Muscle layer of duodenum (tissue), 2 donors: ENCODE data around the gene WNT7A.
"Not testable (repeated sequence)": the region's sequence is repeated elsewhere in the genome, so short reads cannot be mapped to it uniquely, and the experiment has no call there.

Experiments used
- H3K27ac ChIP-seq: one replicate; pipeline ENCODE4 v1.7.0; 2013; ENCODE audit warnings: mild to moderate bottlenecking, low read length
- H3K27me3 ChIP-seq: one replicate; pipeline ENCODE4 v1.7.0; 2013; ENCODE audit warnings: low read depth, mild to moderate bottlenecking, control low read depth, low read length
- H3K36me3 ChIP-seq, 2 donors: one replicate each; pipeline ENCODE4 v1.7.0; 2013; ENCODE audit warnings: low read length in 2 of 2, control low read depth in 1 of 2, mild to moderate bottlenecking in 1 of 2; ENCODE audit not compliant: insufficient read depth in 2 of 2, control insufficient read depth in 1 of 2
- H3K4me1 ChIP-seq, 2 donors: one replicate each; pipeline ENCODE4 v1.7.0; 2013; ENCODE audit warnings: low read length in 2 of 2, mild to moderate bottlenecking in 2 of 2, control low read depth in 1 of 2, moderate library complexity in 1 of 2; ENCODE audit not compliant: insufficient read depth in 2 of 2, control insufficient read depth in 1 of 2
- H3K4me3 ChIP-seq, 2 donors: one replicate each; pipeline ENCODE4 v1.7.0; 2013; ENCODE audit warnings: low read length in 2 of 2, low read depth in 1 of 2, mild to moderate bottlenecking in 1 of 2
- H3K9me3 ChIP-seq, 2 donors: one replicate each; pipeline ENCODE4 v1.7.0; 2013; ENCODE audit warnings: low read length in 2 of 2, control low read depth in 1 of 2, mild to moderate bottlenecking in 1 of 2; ENCODE audit not compliant: control insufficient read depth in 1 of 2
- donor health status: healthy.

The WNT7A gene

DNA sequence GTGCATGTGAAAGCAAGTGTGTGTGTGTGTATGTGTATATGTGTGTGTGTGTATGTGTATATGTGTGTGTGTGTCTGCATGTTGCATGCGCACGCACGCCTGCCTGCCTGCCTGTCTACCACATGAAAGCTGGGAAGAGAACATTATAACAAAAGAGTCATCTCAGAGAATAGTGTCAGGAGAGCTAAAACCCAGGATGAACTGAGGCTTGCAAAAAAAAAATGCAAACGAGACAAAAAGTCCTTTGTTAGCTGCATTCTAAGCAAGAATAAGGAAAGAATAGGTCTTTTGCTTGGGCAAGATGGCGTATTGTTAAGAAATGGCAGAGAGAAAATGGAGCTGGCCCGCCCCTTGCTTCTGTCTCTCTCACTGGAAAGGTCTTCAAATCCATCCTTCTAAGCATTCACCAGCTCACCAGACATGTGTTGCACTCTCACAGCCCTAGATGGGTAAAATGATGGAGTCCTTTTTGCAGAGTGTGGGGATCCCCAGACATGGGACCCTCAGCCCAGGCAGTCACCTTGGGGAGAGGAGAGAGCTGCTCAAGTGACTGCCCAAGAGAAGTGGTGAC, 16.4 kb downstream of the WNT7A start:
- Histone ChIP-seq H3K27me3 (no peaks in the 10 kb centered on the region), H3K27ac (no peak overlapping the region), H3K36me3 (no peaks in the 10 kb centered on the region), H3K4me3 (no peak overlapping the region), H3K4me1 (no peaks in the 10 kb centered on the region), H3K9me3 (no peaks in the 10 kb centered on the region)

DNA sequence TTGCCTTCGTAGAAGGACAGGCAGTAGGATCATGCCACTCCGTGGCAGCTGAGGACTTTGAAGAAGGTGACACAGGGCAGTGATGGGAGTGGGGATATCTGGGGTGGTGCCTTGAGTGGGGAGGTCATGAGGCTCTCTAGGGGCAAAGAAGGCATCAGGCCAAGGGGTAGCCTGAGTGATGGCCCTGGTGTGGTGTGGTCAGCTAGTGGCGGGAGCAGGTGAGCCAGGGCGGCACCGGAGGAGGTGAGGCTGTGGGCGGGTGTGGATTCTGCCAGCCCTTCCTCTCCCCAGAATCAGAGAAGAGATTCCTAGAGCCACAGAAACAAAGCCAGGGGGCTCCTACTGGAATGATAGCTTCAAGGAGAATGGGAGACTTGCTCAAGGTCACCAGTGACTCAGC, 18.4 kb downstream of the WNT7A start:
- no peaks in the 10 kb centered on the region for H3K9me3 ChIP-seq
- no peaks in the 10 kb centered on the region for H3K27me3 ChIP-seq
- no peak overlapping the region for H3K4me3 ChIP-seq
- no peak overlapping the region for H3K27ac ChIP-seq
- H3K36me3 ChIP-seq: no peaks in the 10 kb centered on the region
- H3K4me1 ChIP-seq: no peaks in the 10 kb centered on the region

DNA sequence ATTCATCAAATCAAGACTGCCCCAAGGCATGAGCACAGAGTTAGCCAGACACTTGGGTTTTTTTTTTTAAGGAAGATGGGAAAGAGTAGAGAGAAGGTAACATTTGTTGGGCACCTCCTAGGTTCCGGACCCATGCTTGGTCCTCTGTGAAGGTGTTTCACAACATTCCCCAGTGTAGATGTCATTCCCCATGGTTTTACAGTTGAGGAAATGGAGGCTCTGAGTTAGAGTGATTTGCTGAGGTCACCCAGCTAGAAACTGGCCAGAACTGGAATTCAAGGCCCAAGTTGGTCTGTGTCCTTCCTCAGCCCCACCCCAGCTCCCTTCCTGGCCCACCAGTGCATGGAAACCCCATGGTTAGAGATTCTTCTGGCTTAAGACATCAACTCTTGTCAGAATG, 19.9 kb downstream of the WNT7A start:
- no peaks in the 10 kb centered on the region for H3K9me3 ChIP-seq
- no peaks in the 10 kb centered on the region for H3K4me1 ChIP-seq
- no peak overlapping the region for H3K27ac ChIP-seq
- H3K27me3 ChIP-seq: no peaks in the 10 kb centered on the region
- no peak overlapping the region for H3K4me3 ChIP-seq
- H3K36me3 ChIP-seq: no peaks in the 10 kb centered on the region

DNA sequence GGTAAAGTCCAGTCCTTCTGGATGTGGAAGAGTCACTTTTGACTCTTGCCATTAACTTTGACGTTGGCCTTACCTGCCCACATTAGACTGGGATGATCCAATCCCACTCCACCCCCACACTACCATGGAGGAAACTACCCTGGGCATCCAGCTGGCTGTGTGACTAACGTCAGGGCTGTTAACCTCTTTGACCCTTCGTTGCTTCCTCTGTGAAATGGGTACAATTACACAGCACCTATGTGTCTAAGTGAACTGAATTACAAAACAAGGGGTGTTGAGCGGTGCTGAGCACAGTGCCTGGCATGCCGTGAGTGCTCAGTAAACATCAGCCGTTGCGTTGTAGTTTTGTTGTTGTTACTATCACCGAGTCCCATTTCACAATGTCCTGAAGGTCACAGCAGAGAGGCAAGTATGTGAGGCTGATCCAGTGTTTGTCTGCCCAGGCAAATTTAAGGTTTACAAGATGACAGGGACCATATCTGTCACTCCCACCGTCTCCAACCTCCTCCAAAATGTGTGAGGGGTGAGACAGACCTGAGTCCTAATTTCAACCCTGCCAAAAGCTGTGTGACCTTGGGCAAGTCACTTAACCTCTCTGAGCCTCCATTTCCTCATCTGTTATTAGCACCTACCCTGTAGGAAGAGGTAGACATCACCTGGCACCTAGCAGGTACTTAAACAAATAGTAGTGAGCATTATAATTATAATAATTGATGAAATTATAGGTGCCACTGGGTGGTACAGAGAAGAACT, 20.9 kb downstream of the WNT7A start:
- Histone ChIP-seq H3K4me1 (no peaks in the 10 kb centered on the region), H3K27ac (no peak overlapping the region), H3K4me3 (no peak overlapping the region), H3K27me3 (no peaks in the 10 kb centered on the region), H3K9me3 (no peaks in the 10 kb centered on the region), H3K36me3 (no peaks in the 10 kb centered on the region)

DNA sequence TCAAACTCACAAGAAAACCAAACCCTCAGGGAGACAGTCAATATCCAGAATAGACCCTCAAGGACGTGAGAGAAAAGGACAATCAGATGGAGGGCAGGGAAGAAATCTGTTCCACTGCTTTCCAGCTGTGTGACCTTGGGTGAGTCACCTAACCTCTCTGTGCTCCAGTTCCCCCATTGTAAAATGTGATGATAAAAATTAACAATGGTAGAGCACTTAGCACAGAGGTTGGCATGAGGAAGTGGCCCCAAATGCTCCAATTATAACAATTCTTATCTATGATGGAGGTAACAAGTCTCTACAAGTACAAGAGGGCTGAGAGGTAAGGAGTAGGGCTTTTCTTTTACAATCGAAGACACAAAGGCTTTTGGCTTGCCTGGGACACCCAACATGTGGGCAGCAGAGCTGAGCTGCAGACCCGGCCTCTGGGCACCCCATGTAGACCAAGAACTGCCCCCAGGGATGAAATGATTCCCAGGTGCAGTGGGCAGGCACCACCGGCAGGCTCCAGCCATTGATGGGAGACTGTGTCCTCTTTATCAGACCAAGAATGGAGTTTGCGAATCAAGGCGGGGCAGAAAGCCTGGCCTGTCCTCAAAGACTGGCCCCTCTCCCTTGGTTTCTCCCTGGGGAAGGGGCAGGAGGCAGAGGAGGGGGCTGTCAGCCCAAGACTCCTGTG, 22.0 kb downstream of the WNT7A start:
- Histone ChIP-seq H3K27ac (no peak overlapping the region), H3K4me3 (no peak overlapping the region), H3K4me1 (no peaks in the 10 kb centered on the region), H3K9me3 (no peaks in the 10 kb centered on the region), H3K27me3 (no peaks in the 10 kb centered on the region), H3K36me3 (no peaks in the 10 kb centered on the region)

DNA sequence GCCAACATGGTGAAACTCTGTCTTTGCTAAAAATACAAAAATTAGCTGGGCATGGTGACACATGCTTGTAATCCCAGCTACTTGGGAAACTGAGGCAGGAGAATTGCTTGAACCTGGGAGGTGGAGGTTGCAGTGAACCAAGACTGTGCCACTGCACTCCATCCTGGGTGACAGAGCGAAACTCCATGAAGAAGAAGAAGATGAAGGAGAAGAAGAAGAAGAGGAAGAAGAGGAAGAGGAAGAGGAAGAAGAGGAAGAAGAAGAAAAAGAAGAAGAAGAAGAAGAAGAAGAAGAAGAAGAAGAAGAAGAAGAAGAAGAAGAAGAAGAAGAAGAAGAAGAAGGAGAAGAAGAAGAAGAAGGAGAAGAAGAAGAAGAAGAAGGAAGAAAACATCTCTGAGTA, 23.2 kb downstream of the WNT7A start:
- H3K4me3 ChIP-seq, H3K9me3 ChIP-seq, H3K27me3 ChIP-seq, H3K36me3 ChIP-seq, H3K4me1 ChIP-seq, H3K27ac ChIP-seq: not testable (repeated sequence)

DNA sequence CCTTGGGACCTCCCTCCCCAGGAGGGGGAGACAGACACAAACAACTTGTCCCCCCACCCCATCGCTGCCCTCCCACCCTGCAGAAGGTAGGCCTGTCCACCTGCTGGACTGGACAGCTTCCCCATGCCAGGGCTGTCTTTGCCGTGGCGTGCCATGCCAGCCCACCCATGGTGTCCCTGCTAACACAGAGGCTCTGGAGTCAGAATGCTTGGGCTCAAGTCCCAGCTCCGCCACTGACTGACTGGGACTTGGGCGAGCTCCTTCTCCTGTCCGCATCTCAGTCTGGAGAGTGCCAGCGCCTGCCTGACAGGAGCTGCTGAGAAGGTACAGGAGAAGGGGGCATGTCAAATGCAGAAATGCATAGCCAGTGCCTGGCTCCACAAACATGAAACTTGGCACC, 23.9 kb downstream of the WNT7A start:
- no peaks in the 10 kb centered on the region for H3K36me3 ChIP-seq
- no peak overlapping the region for H3K4me3 ChIP-seq
- no peaks in the 10 kb centered on the region for H3K4me1 ChIP-seq
- H3K27me3 ChIP-seq: no peaks in the 10 kb centered on the region
- no peaks in the 10 kb centered on the region for H3K9me3 ChIP-seq
- no peak overlapping the region for H3K27ac ChIP-seq

DNA sequence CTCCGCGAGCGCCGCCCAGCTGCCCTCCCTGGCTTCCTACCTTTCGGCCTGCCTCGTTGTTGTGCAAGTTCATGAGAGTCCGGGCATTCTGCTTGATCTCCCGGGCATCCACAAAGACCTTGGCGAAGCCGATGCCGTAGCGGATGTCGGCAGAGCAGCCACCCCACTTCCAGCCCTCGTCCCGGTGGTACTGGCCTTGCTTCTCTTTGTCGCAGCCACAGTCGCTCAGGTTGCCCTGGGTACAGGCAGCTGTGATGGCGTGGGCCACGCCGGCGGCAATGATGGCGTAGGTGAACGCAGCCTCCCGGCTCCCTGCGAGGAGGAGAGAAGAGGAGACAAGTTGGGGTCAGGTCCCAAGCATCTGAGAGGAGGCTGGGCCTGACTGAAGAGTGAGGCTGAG, 25.4 kb downstream of the WNT7A start:
- Histone ChIP-seq H3K4me3 (no peak overlapping the region), H3K9me3 (no peaks in the 10 kb centered on the region), H3K4me1 (no peaks in the 10 kb centered on the region), H3K27ac (no peak overlapping the region), H3K27me3 (no peaks in the 10 kb centered on the region), H3K36me3 (no peaks in the 10 kb centered on the region)

DNA sequence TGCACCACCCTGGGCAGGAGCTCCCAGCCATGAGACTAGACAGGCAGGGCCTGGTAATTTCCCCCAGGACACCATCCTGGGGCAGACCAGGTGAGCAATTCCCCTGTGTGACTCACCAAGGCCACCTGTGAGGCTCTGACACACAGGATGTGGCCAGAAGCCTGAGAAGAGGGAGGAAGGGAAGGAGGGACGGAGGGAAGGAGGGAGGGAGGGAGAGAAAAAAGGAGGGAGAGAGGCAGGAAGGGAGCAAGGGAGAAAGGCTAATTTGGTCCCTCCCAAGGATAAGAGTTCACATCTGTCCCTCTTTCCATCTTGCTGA, 25.9 kb downstream of the WNT7A start:
- Histone ChIP-seq H3K27me3 (no peaks in the 10 kb centered on the region), H3K36me3 (no peaks in the 10 kb centered on the region), H3K9me3 (no peaks in the 10 kb centered on the region), H3K4me3 (no peak overlapping the region), H3K27ac (no peak overlapping the region), H3K4me1 (no peaks in the 10 kb centered on the region)

DNA sequence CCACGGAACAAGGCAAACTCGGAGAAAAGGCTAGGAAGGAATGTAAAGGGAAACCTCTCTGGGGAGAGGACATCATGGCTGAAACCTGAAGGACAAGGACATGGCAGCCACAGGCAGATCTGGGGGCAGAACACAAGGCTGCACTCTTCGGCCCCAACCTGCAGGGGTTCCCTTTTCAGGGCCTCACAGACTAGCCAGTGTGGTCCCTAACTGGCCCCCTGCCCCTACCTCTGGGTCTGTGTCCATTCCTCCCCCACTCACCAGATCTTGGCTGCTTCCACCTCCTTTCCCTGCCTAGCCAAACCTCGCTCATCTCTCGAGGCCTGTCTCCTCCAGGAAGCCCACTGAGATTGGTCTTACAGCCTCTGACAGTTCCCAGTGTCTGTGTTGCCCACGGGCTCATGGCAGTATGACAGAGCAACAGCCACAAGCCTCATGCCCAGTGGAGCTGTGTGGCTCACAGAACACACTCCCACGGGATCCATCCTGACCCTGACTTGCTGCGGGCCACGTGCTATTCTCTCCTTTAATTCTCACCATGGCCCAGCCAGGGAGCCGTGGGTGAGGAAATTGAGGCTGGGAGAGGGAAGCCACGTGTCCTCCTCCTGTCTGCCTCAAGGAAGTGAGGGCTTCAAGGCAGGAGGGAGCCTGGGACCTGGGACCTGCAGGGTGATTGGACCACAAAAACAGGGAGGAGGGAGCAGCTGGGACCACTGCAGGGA, 26.5 kb downstream of the WNT7A start:
- H3K36me3 ChIP-seq: no peaks in the 10 kb centered on the region
- no peak overlapping the region for H3K27ac ChIP-seq
- H3K4me3 ChIP-seq: no peak overlapping the region
- H3K9me3 ChIP-seq: no peaks in the 10 kb centered on the region
- H3K4me1 ChIP-seq: no peaks in the 10 kb centered on the region
- H3K27me3 ChIP-seq: no peaks in the 10 kb centered on the region

DNA sequence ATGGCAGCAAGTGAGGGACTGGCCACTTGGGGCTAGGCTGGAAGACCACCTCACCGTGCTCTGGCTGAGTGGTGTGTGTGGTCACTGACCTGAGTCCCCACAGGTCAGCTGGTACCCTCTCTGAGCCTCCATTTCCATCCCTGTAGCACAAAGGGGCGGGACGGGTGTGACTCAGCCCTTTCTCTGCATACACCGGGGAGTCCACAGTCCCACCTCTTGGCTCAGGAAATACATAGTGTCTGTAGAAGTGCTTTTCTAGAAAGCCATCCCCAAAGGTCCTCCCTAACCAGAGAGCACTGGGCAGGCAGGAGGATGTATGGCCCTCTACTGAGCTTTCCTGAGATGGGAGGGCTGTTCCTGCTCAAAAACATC, 27.2 kb downstream of the WNT7A start:
- H3K36me3 ChIP-seq: no peaks in the 10 kb centered on the region
- no peaks in the 10 kb centered on the region for H3K9me3 ChIP-seq
- no peaks in the 10 kb centered on the region for H3K4me1 ChIP-seq
- H3K27ac ChIP-seq: no peak overlapping the region
- H3K4me3 ChIP-seq: no peak overlapping the region
- H3K27me3 ChIP-seq: no peaks in the 10 kb centered on the region
